Progenitor cell of endocrine pancreas (in vitro differentiated cells): ENCODE measurements around the gene PRUNE2. TPM values are rescaled to one million over a fixed set of nuclear protein-coding genes. Genes with fewer than 3 reads are reported as not detected.

Experiments used
- DNase-seq: peaks from one replicate; pipeline ENCODE4 v3.0.0; 2021; ENCODE audit warnings: low spot score; ENCODE audit not compliant: unreplicated experiment
- H3K27ac Mint-ChIP-seq: 2 replicates; pipeline ENCODE4 v1.8.0; 2021; ENCODE audit warnings: mild to moderate bottlenecking, moderate library complexity, mixed read lengths
- H3K27me3 Mint-ChIP-seq: 2 replicates; pipeline ENCODE4 v1.8.0; 2021; ENCODE audit warnings: mixed read lengths
- H3K36me3 Mint-ChIP-seq: 2 replicates; pipeline ENCODE4 v1.8.0; 2022; ENCODE audit warnings: mixed read lengths; ENCODE audit not compliant: insufficient read depth
- H3K4me1 Mint-ChIP-seq: 2 replicates; pipeline ENCODE4 v1.8.0; 2021; ENCODE audit warnings: low read depth, mixed read lengths
- H3K4me3 Mint-ChIP-seq: 2 replicates; pipeline ENCODE4 v1.8.0; 2021; ENCODE audit warnings: low read depth, mild to moderate bottlenecking, moderate library complexity, mixed read lengths
- H3K9me3 Mint-ChIP-seq: 2 replicates; pipeline ENCODE4 v1.8.0; 2021; ENCODE audit warnings: low read depth, mixed read lengths
- total RNA-seq: library from RNA; stranded (reverse); gene quantifications from 2 replicates; pipeline ENCODE4 v1.2.1, GENCODE V29; 2021
- TF ChIP-seq, protein P1 (sequence below): fragments of 200-600 bp; sonication (generic); IDR thresholded peaks from one replicate; pipeline ENCODE4 v1.5.0; 2021; ENCODE audit warnings: antibody characterized with exemption, mild to moderate bottlenecking; ENCODE audit not compliant: unreplicated experiment

PRUNE2 gene
- total RNA-seq, 1 donor from 2014 or later = 5.6 TPM

DNA sequence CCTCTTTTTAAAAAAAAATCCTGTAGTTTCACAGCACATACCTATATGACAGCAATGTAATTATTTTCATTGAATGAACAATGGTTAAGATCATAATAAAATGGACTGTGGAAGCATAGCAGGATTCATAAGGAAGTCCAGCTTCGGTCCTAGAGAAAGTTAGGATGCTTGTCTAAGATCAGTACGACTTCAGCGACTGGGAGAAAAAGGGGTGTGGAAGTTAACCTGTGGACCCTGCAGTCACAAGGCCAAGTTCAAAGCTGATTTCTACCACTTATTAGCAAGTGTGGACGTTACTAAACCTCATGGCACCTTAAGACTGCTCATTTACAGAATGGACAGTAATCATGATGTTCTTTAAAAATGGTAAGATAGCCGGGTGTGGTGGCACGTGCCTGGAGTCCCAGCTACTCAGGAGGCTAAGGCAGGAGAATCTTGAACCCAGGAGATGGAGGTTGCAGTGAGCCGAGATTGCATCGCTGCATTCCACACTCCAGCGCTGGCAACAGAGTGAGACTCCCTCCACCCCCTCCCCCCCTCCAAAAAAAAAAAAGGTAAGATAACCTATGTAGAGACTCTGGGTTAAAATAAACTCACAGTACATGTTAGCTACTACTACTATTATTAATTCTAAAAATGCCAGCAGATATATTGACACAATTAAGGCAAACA lies 213.3 kb downstream of the PRUNE2 start:
- Mint-ChIP-seq H3K36me3 (no peaks in the 10 kb centered on the region), H3K4me3 (no peak overlapping the region)
- no peak for DNase-seq

DNA sequence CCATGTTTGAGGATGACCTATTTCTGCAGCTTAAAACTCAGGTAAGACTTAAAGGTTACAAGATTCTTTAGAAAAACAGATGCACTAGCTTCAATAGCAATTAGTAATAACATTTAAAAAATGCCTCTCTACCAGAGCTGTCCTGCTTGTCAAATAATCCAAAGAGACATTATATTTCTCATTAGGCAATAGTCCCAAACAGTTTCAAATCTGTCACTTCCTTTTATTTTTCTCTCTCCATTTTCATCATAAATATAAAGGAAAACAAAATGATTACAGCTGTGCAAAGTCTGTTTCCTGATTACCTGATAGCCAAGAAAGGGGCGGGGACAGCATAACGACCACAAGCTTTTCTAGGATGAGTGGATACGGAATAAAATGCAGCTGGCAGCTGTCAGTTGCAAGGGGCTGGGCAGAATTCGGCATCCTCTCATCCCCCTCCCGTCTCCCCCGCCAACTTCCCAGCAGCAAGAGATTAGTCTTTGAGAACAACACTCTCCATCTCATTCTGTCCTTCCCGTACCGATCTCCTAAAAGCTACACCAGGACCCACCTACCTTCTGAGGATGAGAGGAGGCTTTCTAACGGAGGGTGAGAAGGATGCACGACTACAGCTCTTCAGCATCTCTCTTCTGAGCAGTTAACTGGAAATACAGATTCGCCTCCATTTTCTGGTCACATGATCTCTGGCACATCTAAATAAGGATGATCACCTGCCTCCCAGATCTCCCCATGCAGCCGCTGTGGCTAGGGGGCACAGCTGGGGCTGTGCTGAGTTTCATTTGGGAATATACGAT lies 214.2 kb downstream of the PRUNE2 start:
- H3K9me3 Mint-ChIP-seq = no peaks in the 10 kb centered on the region
- no peak for DNase-seq
- H3K27ac Mint-ChIP-seq = no peak overlapping the region

More for the DNA sequence above, 213.3 kb downstream of the PRUNE2 start:
- Mint-ChIP-seq H3K27ac (no peak overlapping the region), H3K9me3 (no peaks in the 10 kb centered on the region), H3K4me1 (peaks cover 8% of the 10 kb centered on the region), H3K27me3 (peaks cover 39% of the 10 kb centered on the region)
- TF ChIP-seq, protein P1, sequence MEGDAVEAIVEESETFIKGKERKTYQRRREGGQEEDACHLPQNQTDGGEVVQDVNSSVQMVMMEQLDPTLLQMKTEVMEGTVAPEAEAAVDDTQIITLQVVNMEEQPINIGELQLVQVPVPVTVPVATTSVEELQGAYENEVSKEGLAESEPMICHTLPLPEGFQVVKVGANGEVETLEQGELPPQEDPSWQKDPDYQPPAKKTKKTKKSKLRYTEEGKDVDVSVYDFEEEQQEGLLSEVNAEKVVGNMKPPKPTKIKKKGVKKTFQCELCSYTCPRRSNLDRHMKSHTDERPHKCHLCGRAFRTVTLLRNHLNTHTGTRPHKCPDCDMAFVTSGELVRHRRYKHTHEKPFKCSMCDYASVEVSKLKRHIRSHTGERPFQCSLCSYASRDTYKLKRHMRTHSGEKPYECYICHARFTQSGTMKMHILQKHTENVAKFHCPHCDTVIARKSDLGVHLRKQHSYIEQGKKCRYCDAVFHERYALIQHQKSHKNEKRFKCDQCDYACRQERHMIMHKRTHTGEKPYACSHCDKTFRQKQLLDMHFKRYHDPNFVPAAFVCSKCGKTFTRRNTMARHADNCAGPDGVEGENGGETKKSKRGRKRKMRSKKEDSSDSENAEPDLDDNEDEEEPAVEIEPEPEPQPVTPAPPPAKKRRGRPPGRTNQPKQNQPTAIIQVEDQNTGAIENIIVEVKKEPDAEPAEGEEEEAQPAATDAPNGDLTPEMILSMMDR = no peak

DNA sequence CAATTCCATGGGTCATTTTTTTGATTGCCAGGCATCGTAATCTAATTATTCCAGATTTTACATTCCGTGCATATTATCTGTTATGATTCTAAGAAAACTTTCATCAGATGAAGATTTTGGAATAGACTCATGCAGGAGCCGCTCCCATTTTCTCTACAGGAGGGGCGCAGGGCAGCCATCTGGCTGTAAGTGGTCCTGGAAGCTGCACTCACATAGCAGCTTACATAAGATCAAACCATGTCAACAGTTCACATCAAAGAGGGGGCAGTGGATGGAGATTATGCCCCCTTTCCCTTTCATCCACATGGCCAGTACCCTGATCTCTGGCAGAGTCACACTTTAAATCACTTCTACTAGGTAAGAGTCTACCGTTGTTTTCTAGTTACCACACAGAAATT lies 214.9 kb downstream of the PRUNE2 start:
- Mint-ChIP-seq H3K36me3 (no peaks in the 10 kb centered on the region), H3K27me3 (peaks cover 40% of the 10 kb centered on the region), H3K4me1 (peaks cover 7% of the 10 kb centered on the region), H3K9me3 (no peaks in the 10 kb centered on the region), H3K27ac (no peak overlapping the region), H3K4me3 (no peak overlapping the region)
- DNase-seq = no peak
- TF ChIP-seq, protein P1 = no peak

More for the DNA sequence above, 214.2 kb downstream of the PRUNE2 start:
- Mint-ChIP-seq H3K4me3 (peak overlapping the region; percentile 22), H3K4me1 (peaks cover 7% of the 10 kb centered on the region), H3K36me3 (no peaks in the 10 kb centered on the region), H3K27me3 (peaks cover 40% of the 10 kb centered on the region)
- TF ChIP-seq, protein P1 = no peak

DNA sequence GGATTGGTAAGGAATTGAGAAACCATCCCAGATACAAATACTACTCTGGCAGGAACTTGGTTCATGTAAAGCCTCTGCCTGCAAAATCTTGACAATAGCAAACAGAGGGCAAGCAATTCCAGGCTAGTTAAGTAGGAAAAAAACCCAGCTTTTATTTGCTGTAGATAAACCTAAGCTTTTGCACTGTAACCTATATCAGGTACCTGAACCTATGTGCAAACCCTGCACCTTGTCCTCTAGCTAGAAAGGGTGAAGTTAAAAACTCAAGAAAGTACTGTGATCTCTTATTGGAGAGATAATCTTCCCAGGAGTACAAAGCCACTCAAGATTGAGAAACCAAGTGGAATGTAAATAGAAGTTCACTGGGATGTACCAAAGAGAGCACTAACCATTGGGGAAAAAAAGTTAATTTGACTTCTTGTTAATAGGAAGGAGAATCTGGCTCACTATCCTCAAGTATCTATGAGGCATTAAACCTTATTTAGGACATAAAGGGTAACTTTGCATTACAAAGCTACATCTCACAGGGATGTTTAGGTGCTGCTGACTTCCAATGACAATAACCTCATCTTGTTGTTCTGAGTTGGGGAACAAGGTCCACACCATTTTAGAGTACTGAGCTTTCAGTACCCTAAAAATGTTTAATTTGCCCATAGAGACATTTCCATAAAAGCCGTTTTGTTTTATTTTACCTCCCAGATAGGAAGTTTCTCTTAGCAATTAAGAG lies 215.5 kb downstream of the PRUNE2 start:
- TF ChIP-seq, protein P1 = no peak
- H3K27me3 Mint-ChIP-seq = peaks cover 38% of the 10 kb centered on the region

DNA sequence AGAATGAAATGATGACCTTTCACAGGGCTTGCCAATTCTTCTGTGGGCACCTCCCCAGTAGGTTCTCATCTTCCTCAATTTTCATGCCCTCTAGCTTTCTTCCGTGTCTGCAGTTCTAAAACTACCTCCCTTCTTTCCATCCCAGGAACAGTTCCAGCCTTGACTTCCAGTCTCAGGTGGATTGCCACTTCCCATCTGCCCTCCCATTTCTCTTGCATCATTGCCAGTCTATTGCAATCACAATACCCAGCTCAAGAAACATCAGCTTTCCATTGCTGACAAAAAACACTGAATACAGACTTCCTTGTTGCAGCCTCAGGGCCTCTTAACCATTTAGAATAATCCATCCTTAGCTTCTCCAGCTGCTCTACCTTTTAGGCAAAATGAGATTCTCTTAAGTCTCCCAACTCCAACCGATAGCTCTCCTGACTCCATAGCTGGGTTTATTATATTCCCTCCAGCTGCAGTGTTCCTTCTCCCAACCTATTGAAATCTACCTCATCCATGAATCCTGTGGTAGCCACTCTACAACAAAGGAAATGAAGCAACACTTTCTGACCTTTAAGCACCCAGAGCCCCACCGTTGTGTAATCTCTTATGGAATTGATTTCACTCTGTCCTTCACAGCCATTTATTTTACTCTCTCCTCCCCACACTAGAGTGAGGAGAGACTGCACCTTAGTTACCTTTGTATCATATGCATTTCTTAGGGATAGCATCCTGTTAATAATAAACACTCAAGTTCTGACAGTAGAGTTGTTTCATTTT lies 217.3 kb downstream of the PRUNE2 start:
- DNase-seq = no peak
- Mint-ChIP-seq H3K27me3 (peaks cover 35% of the 10 kb centered on the region), H3K36me3 (no peaks in the 10 kb centered on the region), H3K4me1 (peaks cover 7% of the 10 kb centered on the region), H3K27ac (no peak overlapping the region), H3K4me3 (no peak overlapping the region), H3K9me3 (no peaks in the 10 kb centered on the region)
- TF ChIP-seq, protein P1 = no peak

More for the DNA sequence above, 215.5 kb downstream of the PRUNE2 start:
- no peaks in the 10 kb centered on the region for H3K36me3 Mint-ChIP-seq
- no peak overlapping the region for H3K27ac Mint-ChIP-seq
- H3K4me3 Mint-ChIP-seq = no peak overlapping the region
- H3K4me1 Mint-ChIP-seq = peaks cover 7% of the 10 kb centered on the region
- H3K9me3 Mint-ChIP-seq = no peaks in the 10 kb centered on the region
- no peak for DNase-seq
